Gastrocnemius medialis (tissue), 4 donors: Measurements from ENCODE around the gene CMIP. TPM values are rescaled to one million over a fixed set of nuclear protein-coding genes. Genes with fewer than 3 reads are reported as not detected.

Experiments
- ATAC-seq, 2 donors: fragments of 150-250 bp; one replicate each; pipeline ENCODE4 v1.9.1; 2016
- DNase-seq, 2 donors: peaks; one replicate each; pipeline ENCODE4 v3.0.0-alpha.2; 2019
- H3K27ac ChIP-seq, 4 donors: fragments of 200-600 bp; sonication (generic); 1 replicate in 1 of 4; 2 replicates in 3 of 4; pipeline ENCODE4 v1.5.1; 2016 to 2018; ENCODE audit warnings: mild to moderate bottlenecking in 2 of 4, moderate library complexity in 1 of 4
- H3K27me3 ChIP-seq, 3 donors: fragments of 200-600 bp; sonication (generic) in 2 of 3; 1 replicate in 1 of 3; 2 replicates in 2 of 3; pipeline versions ENCODE4 v1.5.1 to v1.6.0; 2016 to 2019; ENCODE audit warnings: mild to moderate bottlenecking in 1 of 3, moderate library complexity in 1 of 3
- H3K36me3 ChIP-seq, 2 donors: fragments of 200-600 bp; sonication (generic) in 1 of 2; one replicate each; pipeline ENCODE4 v1.5.1; 2017 to 2018
- H3K4me1 ChIP-seq, 2 donors: fragments of 200-600 bp; sonication (generic) in 1 of 2; one replicate each; pipeline ENCODE4 v1.5.1; 2016 to 2017; ENCODE audit warnings: mild to moderate bottlenecking in 2 of 2
- H3K4me3 ChIP-seq, 4 donors: fragments of 200-600 bp; sonication (generic) in 3 of 4; 1 replicate in 1 of 4; 2 replicates in 3 of 4; pipeline ENCODE4 v1.5.1; 2016 to 2019; ENCODE audit warnings: mild to moderate bottlenecking in 2 of 4
- H3K9me3 ChIP-seq, 3 donors: fragments of 200-600 bp; sonication (generic) in 2 of 3; 1 replicate in 1 of 3; 2 replicates in 2 of 3; pipeline ENCODE4 v1.5.1; 2016 to 2019
- CTCF ChIP-seq, 5 experiments: fragments of 450-650 bp in 3 of 5; fragments of 200-600 bp in 2 of 5; sonication (generic) in 2 of 5; IDR thresholded peaks in 4 of 5; conservative IDR thresholded peaks in 1 of 5; 1 replicate in 4 of 5; 2 replicates in 1 of 5; pipeline ENCODE4 v1.5.1; 2016 to 2019; ENCODE audit warnings: antibody characterized with exemption in 5 of 5, mild to moderate bottlenecking in 3 of 5, moderate library complexity in 3 of 5
- POLR2A ChIP-seq, 2 donors: fragments of 450-650 bp; IDR thresholded peaks; one replicate each; pipeline ENCODE4 v1.6.1; 2017; ENCODE audit warnings: antibody characterized with exemption in 2 of 2, mild to moderate bottlenecking in 2 of 2, moderate library complexity in 2 of 2
- in situ Hi-C, 4 donors: fragments of 200-750 bp; cut with MboI; loops; one replicate each; pipeline versions ENCODE4 v1.15.0 to v1.8.0; 2017; ENCODE audit warnings: low sequenced_read_pairs in 4 of 4
- intact Hi-C: fragments of 100-400 bp; cut with DNase I; formaldehyde crosslinking; loops from one replicate; pipeline ENCODE4 v1.15.1; 2023; ENCODE audit warnings: low total_unique reads
- total RNA-seq, 4 donors: library from RNA; depleted of rRNA; stranded (reverse); fragments of >200 nt; gene quantifications; one replicate each; pipeline versions ENCODE4 v1.1.0 to v1.2.3, GENCODE V29; 2016

The CMIP gene
- total RNA-seq, 4 donors from 2014 or later: 0.90 to 5.1 (median 2.7) TPM

GRCh38 chr16:81583893-81584631 is 139.5 kb downstream of the CMIP start:
- in situ Hi-C loops: no loop called here
- ATAC-seq: no peak
- no peak overlapping the region for H3K27ac ChIP-seq

GRCh38 chr16:81585785-81586184 is 141.2 kb downstream of the CMIP start:
- Histone ChIP-seq H3K4me1 (no peaks in the 10 kb centered on the region), H3K9me3 (no peaks in the 10 kb centered on the region), H3K4me3 (no peak overlapping the region), H3K27ac (no peak overlapping the region), H3K27me3 (no peaks in the 10 kb centered on the region), H3K36me3 (no peaks in the 10 kb centered on the region)
- ATAC-seq (no peak), DNase-seq (no peak)
- in situ Hi-C loops: no loop called here
- TF ChIP-seq CTCF (IDR thresholded peaks at IDR 0.05 in 4 of 5, conservative IDR thresholded peaks at IDR 0.05 in 1 of 5) (no peak), POLR2A (IDR thresholded peaks at IDR 0.05) (no peak)
- intact Hi-C loops: no loop called here

More at GRCh38 chr16:81583893-81584631, 139.5 kb downstream of the CMIP start:
- TF ChIP-seq POLR2A (IDR thresholded peaks at IDR 0.05) (no peak), CTCF (IDR thresholded peaks at IDR 0.05 in 4 of 5, conservative IDR thresholded peaks at IDR 0.05 in 1 of 5) (no peak)
- Histone ChIP-seq H3K36me3 (no peaks in the 10 kb centered on the region), H3K4me3 (no peak overlapping the region), H3K4me1 (no peaks in the 10 kb centered on the region), H3K27me3 (no peaks in the 10 kb centered on the region), H3K9me3 (no peaks in the 10 kb centered on the region)
- DNase-seq: no peak
- intact Hi-C loops: no loop called here

GRCh38 chr16:81586417-81586816 is 141.8 kb downstream of the CMIP start:
- no peak for ATAC-seq
- no peaks in the 10 kb centered on the region for H3K9me3 ChIP-seq
- no peaks in the 10 kb centered on the region for H3K36me3 ChIP-seq
- DNase-seq: no peak
- intact Hi-C loops (no loop called here), in situ Hi-C loops (no loop called here)
- H3K4me3 ChIP-seq: no peak overlapping the region
- H3K4me1 ChIP-seq: no peaks in the 10 kb centered on the region
- H3K27ac ChIP-seq: no peak overlapping the region
- H3K27me3 ChIP-seq: no peaks in the 10 kb centered on the region
- TF ChIP-seq CTCF (IDR thresholded peaks at IDR 0.05 in 4 of 5, conservative IDR thresholded peaks at IDR 0.05 in 1 of 5) (no peak), POLR2A (IDR thresholded peaks at IDR 0.05) (no peak)

- in situ Hi-C loops (no loop called here), intact Hi-C loops (no loop called here)
- Histone ChIP-seq H3K36me3 (no peaks in the 10 kb centered on the region), H3K4me1 (no peaks in the 10 kb centered on the region), H3K27ac (no peak overlapping the region), H3K27me3 (no peaks in the 10 kb centered on the region), H3K9me3 (no peaks in the 10 kb centered on the region), H3K4me3 (no peak overlapping the region)
- DNase-seq (no peak), ATAC-seq (no peak)
- TF ChIP-seq CTCF (IDR thresholded peaks at IDR 0.05 in 4 of 5, conservative IDR thresholded peaks at IDR 0.05 in 1 of 5): no peak
- TF ChIP-seq POLR2A (IDR thresholded peaks at IDR 0.05): no peak
Observed at GRCh38 chr16:81586977-81587625, 142.5 kb downstream of the CMIP start.
